HG02798 (cell line): Measurements from ENCODE around the gene CAMTA1.
"Not testable (repeated sequence)": the region's sequence is repeated elsewhere in the genome, so short reads cannot be mapped to it uniquely, and the experiment has no call there.

ENCODE experiments used
- ATAC-seq: cut with Tn5 transposase; IDR thresholded peaks from one replicate; pipeline ENCODE4 v1.9.1; 2021; ENCODE audit warnings: mild to moderate bottlenecking; ENCODE audit not compliant: unreplicated experiment, poor library complexity

The CAMTA1 gene

GRCh38 chr1:7300893-7301663, 515.8 kb downstream of the CAMTA1 start:
- no peak for ATAC-seq

GRCh38 chr1:7301664-7301981, 516.4 kb downstream of the CAMTA1 start:
- ATAC-seq: no peak

GRCh38 chr1:7302126-7302525, 516.9 kb downstream of the CAMTA1 start:
- no peak for ATAC-seq

GRCh38 chr1:7302873-7303272, 517.6 kb downstream of the CAMTA1 start:
- no peak for ATAC-seq

- ATAC-seq: no peak
Measured at GRCh38 chr1:7303554-7304317, 518.5 kb downstream of the CAMTA1 start.

- ATAC-seq: no peak
Measured at GRCh38 chr1:7313081-7313546, 527.9 kb downstream of the CAMTA1 start.

GRCh38 chr1:7313826-7314225, 528.6 kb downstream of the CAMTA1 start:
- ATAC-seq: no peak

GRCh38 chr1:7315316-7315715, 530.1 kb downstream of the CAMTA1 start:
- no peak for ATAC-seq

GRCh38 chr1:7315946-7316345, 530.7 kb downstream of the CAMTA1 start:
- no peak for ATAC-seq

GRCh38 chr1:7317888-7318287, 532.6 kb downstream of the CAMTA1 start:
- no peak for ATAC-seq

- no peak for ATAC-seq
Measured at GRCh38 chr1:7319196-7319595, 533.9 kb downstream of the CAMTA1 start.

GRCh38 chr1:7320661-7321060, 535.4 kb downstream of the CAMTA1 start:
- ATAC-seq: no peak

GRCh38 chr1:7322283-7322785, 537.1 kb downstream of the CAMTA1 start:
- no peak for ATAC-seq

GRCh38 chr1:7322912-7323311, 537.7 kb downstream of the CAMTA1 start:
- no peak for ATAC-seq

GRCh38 chr1:7325254-7325653, 540.0 kb downstream of the CAMTA1 start:
- no peak for ATAC-seq

- ATAC-seq: no peak
Measured at GRCh38 chr1:7326366-7326765, 541.1 kb downstream of the CAMTA1 start.

- ATAC-seq: no peak
Measured at GRCh38 chr1:7327849-7328248, 542.6 kb downstream of the CAMTA1 start.

- no peak for ATAC-seq
Measured at GRCh38 chr1:7329868-7330615, 544.8 kb downstream of the CAMTA1 start.

GRCh38 chr1:7330726-7331125, 545.5 kb downstream of the CAMTA1 start:
- ATAC-seq: not testable (repeated sequence)

- no peak for ATAC-seq
Measured at GRCh38 chr1:7331926-7332535, 546.8 kb downstream of the CAMTA1 start.
